IPS-NIHi7 (cell line): ENCODE measurements around the gene MYOM1.
"Not testable (repeated sequence)": the region's sequence is repeated elsewhere in the genome, so short reads cannot be mapped to it uniquely, and the experiment has no call there.

Source experiments
- DNase-seq: peaks from one replicate; pipeline ENCODE4 v3.0.0; 2012; ENCODE audit warnings: mixed read lengths; ENCODE audit errors: extremely low spot score

Gene MYOM1

DNA sequence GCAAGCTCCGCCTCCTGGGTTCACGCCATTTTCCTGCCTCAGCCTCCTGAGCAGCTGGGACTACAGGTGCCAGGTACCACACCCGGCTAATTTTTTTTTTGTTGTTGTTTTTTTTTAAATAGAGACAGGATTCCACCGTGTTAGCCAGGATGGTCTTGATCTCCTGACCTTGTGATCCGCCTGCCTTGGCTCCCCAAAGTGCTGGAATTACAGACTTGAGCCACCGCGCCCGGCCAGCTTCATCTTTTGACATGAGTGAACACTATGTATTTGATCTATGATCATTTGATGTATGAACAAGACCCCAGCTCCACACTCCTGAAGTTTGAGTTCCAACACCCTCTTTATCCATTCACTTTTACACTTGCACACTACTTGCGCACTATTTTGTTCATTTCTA lies 163.5 kb downstream of the MYOM1 start:
- no peak for DNase-seq

GRCh38 chr18:3055816-3056215 lies 164.0 kb downstream of the MYOM1 start:
- DNase-seq: no peak

DNA sequence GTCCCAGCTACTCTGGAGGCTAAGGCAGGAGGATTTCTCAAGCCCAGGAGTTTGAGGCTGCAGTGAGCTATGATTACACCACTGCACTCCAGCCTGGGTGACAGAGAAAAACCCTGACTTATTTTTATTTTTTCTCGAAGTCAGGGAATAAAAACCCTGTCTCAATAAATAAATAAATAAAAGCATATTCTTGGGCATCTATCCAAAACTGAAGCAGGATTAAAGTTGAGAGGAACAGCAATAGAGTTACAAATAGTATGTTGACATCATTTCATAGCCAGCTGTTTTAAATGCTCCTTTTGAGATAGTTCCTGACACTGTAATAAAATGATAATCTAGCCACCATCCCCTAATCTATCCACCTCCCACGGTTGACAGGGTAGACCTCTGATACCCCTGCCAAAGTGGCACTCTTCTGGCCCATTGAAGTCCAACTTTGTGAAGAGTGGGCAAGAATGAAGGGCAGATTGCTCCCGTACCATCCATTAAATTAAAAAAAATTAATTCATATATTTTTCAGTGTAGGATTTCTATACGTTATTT lies 164.5 kb downstream of the MYOM1 start:
- no peak for DNase-seq

- DNase-seq: no peak
Measured at GRCh38 chr18:3054780-3055179, 165.0 kb downstream of the MYOM1 start.

DNA sequence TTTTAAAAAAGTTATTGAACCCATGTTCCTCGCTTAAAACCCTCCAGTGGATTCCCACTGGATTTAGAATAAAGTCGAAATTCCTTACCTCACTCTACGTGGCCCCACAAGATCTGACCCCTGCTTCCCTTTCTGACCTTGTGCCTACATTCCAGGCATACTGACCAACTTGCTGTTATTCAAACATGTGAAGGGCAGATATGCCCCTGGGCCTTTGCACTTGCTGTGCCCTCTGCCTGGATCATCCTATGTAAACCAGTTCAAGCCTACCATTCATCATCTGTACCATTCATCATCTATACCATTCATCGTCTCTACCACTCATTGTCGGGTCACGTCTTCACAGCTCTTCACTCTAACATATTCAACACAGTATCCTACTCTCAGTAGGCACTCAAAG lies 165.6 kb downstream of the MYOM1 start:
- no peak for DNase-seq

DNA sequence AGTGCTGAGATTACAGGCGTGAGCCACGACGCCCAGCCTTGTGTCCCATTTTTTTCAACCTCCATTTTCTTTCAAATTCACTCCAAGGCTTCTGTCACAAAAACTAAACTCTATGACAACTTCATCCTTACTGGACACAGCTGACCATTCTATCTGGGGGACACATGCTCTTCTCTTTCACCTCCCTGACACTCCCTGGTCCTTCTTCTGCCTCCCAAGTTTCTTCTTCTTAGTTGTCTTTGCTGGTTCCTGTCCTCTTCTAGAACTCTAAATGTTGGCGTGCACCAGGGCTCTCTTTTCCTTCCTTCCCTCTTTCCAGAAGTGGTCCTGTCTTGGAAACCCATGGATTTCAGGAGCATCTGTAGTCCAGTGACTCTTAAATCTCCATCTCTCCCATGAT lies 166.7 kb downstream of the MYOM1 start:
- no peak for DNase-seq

GRCh38 chr18:3052411-3052758 lies 167.4 kb downstream of the MYOM1 start:
- no peak for DNase-seq

DNA sequence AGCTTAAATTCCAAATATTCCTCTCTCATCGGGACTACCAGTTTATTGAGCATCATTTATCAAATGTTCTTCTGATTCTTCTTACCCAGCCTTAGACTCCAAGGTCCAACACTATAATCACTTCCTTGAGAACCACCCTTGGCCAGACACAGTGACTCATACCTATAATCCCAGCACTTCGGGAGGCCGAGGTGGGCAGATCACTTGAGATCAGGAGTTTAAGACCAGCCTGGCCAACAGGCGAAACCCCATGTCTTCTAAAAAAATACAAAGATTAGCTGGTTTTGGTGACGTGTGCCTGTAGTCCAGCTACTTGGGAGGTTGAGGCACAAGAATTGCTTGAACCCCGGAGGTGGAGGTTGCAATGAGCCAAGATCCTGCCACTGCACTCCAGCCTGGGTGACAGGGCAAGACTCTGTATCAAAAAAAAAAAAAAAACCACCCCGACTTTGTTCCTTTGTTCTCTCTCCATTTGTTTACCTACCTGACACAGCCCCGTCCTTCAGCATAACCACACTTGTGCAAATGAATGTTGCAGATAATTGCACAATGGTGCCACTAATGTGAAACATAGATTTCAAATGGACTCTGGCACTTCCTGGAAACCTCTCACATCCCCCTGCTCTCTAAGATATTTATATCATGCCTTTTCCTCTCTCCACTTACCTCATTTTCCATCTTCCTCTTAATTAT lies 167.9 kb downstream of the MYOM1 start:
- DNase-seq: no peak

DNA sequence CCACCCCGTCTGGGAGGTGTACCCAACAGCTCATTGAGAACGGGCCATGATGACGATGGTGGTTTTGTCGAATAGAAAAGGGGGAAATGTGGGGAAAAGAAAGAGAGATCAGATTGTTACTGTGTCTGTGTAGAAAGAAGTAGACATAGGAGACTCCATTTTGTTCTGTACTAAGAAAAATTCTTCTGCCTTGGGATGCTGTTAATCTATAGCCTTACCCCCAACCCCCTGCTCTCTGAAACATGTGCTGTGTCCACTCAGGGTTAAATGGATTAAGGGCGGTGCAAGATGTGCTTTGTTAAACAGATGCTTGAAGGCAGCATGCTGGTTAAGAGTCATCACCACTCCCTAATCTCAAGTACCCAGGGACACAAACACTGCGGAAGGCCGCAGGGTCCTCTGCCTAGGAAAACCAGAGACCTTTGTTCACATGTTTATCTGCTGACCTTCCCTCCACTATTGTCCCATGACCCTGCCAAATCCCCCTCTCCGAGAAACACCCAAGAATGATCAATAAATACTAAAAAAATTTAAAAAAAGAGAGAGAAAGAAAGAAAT lies 169.8 kb downstream of the MYOM1 start:
- not testable (repeated sequence) for DNase-seq

GRCh38 chr18:3048820-3049349 lies 170.9 kb downstream of the MYOM1 start:
- DNase-seq: no peak

GRCh38 chr18:3048121-3048520 lies 171.6 kb downstream of the MYOM1 start:
- no peak for DNase-seq

DNA sequence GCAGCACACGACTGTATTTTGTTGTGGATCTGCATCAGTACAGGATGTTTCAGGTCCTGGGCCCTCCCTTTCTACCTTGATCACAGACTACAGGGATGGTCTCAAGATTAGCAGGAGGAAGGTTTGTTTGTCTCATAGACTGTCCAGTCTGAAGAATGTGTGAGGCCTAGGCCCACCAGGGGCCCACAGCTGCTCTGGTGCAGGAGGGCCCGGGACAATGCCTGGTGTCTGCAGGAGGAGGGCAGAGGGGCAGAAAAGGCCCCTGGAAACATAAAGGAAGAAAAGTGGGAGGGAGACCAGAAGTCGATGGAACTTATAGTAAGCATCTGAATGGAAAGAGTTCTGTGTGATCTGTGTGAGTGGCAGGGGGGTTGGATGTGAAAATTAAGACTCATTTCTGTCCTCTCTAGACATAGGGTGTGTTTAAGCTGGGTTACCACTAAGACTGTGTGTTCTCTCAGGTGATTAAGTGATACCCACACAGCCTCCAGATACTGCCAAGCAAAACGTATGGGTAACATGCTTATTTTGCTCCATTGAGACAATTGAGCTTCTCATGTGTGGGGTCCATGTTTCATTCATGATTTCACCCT lies 173.5 kb downstream of the MYOM1 start:
- no peak for DNase-seq

- no peak for DNase-seq
Measured at GRCh38 chr18:3044931-3045698, 174.7 kb downstream of the MYOM1 start.

GRCh38 chr18:3042379-3042778 lies 177.4 kb downstream of the MYOM1 start:
- no peak for DNase-seq

DNA sequence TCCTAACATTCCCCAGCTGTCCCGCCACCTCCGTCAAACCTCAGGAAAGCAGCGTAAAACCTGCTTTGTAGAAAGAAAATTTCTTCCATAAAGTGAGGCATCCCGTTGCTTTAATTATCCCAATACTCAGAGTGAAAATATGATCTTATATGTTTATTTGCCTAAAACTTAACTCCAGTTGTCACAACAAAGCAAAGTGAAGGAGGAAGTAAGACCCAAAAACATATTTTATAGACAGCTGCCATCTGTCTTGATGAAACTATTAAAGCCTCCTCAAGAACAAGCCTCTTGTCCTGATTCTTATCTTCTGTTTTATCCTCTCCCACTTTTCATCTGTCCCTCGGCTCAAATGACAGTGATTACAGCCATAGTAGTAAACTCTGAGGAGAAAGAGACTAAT lies 177.9 kb downstream of the MYOM1 start:
- no peak for DNase-seq

DNA sequence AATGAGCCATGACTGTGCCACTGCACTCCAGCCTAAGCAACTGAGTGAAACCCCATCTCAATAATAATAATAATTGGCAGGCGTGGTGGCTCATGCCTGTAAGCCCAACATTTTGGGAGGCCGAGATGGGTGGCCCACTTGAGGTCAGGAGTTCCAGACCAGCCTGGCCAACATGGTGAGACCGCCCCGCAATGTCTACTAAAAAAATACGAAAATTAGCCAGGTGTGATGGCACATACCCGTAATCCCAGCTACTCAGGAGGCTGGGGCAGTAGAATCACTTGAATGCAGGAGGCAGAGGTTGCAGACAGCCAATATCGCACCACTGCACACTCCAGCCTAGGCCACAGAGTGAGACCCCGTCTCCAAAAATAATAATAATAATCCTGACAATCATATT lies 178.9 kb downstream of the MYOM1 start:
- DNase-seq: no peak

- DNase-seq: no peak
Measured at GRCh38 chr18:3040173-3040572, 179.6 kb downstream of the MYOM1 start.

DNA sequence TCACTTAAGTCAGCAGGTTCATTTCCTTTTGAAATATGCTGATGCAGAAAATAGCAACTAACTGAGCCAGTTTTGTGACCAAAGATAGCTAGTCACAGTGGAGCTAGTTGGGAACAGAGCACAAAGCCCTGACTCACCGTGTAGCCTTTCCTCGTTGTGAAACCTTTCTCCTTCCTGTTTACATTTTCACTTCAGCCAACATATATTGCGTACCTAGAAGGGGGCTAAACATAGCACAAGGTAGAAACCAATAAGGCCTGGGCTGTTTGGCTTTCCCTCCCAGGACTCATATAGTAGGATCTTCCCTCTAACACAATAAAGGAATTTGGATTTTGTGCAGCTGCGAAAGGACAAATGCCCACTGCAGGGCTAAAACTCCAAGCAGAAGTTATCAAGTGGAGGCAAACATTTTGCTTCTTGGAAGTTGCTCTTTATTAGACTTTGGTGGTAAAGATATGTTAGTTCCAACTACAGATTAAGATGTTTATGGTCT lies 182.3 kb downstream of the MYOM1 start:
- DNase-seq: no peak

DNA sequence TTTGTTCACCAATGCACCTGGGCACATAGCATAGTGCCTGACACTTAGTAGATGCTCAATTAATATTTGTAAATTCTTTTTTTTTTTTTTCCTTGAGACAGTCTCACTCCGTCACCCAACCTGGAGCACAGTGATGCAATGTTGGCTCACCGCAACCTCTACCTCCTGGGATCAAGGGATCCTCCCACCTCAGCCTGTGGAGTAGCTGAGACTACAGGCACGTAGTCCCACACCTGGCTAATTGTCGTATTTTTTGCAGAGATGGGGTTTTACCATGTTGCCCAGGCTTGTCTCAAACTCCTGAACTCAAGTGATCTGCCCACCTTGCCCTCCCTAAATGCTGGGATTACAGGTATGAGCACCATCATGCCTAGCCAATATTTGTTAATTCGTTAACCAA lies 183.7 kb downstream of the MYOM1 start:
- DNase-seq: no peak

GRCh38 chr18:3035635-3036034 lies 184.1 kb downstream of the MYOM1 start:
- no peak for DNase-seq

DNA sequence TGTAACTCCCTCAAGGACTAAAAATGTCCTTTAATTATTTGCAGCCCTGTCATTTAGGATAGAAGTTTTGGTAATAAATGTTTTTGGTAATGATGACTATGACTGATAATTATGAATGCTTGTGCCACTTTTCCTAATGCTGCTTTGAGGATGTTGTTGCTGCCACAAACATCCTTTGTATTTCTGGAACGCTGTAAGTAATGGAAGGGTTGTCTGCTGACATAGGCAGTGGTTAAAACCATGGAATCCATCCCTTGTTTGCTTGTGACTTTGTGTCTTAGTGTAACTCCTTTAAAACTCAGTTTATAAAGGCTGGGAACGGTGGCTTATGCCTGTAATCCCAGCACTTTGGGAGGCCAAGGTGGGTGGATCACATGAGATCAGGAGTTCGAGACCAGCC lies 187.0 kb downstream of the MYOM1 start:
- DNase-seq: no peak
